GM18909 (cell line): Measurements from ENCODE around the gene CKB.

ENCODE experiments used
- ATAC-seq: cut with Tn5 transposase; IDR thresholded peaks from one replicate; pipeline ENCODE4 v1.9.1; 2021; ENCODE audit warnings: mild to moderate bottlenecking; ENCODE audit not compliant: unreplicated experiment, poor library complexity

The CKB gene

GRCh38 chr14:103492156-103492925 lies 30.3 kb downstream of the CKB start:
- no peak for ATAC-seq

GRCh38 chr14:103491691-103492090 lies 30.9 kb downstream of the CKB start:
- no peak for ATAC-seq

- no peak for ATAC-seq
Measured at GRCh38 chr14:103489621-103490020, 33.0 kb downstream of the CKB start.

GRCh38 chr14:103488960-103489359 lies 33.7 kb downstream of the CKB start:
- ATAC-seq = no peak

GRCh38 chr14:103488071-103488470 lies 34.6 kb downstream of the CKB start:
- no peak for ATAC-seq

GRCh38 chr14:103485504-103485903 lies 37.1 kb downstream of the CKB start:
- ATAC-seq = no peak

- no peak for ATAC-seq
Measured at GRCh38 chr14:103483600-103483999, 39.0 kb downstream of the CKB start.

- ATAC-seq = peak; percentile 79
Measured at GRCh38 chr14:103480595-103480994, 42.0 kb downstream of the CKB start.

GRCh38 chr14:103476631-103477030 lies 46.0 kb downstream of the CKB start:
- ATAC-seq = no peak

GRCh38 chr14:103476065-103476464 lies 46.6 kb downstream of the CKB start:
- ATAC-seq = no peak

- no peak for ATAC-seq
Measured at GRCh38 chr14:103474893-103475292, 47.7 kb downstream of the CKB start.

GRCh38 chr14:103472939-103473338 lies 49.7 kb downstream of the CKB start:
- ATAC-seq = no peak
